Activated CD8-positive, alpha-beta memory T cell treated with anti-CD3 and anti-CD28 coated beads, Interleukin-2, amount 50 U/mL, for 24 hours (primary cell): ENCODE data around the gene FAM81A.

Source experiments
- DNase-seq: peaks from one replicate; pipeline ENCODE4 v3.0.0-alpha.2; 2020; ENCODE audit errors: extremely low read depth

FAM81A gene

DNA sequence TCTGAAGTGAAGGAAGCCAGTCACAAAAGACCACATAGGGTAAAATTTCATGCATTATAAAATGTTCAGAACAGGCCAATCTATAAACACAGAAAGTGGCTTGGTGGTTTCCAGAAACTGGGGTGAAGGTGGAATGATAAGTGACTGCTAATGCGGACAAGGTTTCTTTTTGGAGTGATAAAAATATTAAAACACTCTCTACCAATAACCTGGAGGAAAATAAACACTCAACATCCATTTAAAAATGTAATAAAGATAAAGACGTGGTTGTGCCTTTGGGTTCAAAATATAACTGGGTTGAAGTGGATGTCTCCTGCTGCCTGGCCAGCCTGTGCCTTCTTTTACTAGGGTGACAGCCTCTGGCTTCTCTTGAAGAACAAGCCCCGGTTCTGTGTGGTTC lies 102.7 kb downstream of the FAM81A start:
- DNase-seq = no peak

DNA sequence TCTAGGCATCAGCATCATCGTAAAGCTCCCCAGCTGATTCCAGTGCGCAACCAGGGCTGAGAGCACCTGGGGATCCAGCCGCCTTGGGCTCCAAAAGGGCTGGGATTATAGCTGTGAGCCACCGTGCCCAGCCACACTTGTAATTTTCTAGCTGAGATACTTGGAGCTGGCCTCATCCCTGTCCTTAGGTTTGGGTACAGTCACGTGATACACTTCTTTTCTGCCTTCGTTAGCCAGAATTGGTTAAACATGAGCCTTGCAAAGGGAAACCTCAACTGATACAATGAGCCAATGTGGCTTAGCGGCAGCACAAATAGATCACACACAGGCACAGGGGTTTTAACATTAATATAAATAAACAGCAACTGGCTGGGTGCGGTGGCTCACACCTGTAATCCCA lies 103.8 kb downstream of the FAM81A start:
- DNase-seq = no peak

- no peak for DNase-seq
These were observed 105.9 kb downstream of the FAM81A start for GRCh38 chr15:59543721-59544547.

DNA sequence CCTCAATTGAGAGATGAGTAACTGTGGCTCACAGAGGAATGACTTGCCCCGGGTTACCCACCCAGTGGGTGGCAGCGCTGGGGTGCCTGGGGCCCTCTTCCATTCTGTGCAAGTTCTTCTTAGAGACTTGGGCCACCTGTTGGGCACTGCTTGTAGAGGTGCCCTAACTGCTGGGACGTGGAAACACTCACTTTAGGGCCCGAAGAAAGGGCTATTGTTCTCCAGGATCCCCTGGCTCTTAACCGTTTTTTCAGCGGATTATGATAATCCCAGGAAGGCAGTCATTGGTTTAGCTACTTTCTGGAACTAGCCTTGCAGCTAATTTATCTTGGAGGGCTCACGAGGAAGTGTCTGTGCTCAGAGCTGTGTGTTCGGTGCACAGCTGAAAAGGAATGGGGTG lies 107.6 kb downstream of the FAM81A start:
- no peak for DNase-seq

- no peak for DNase-seq
These were observed 110.7 kb downstream of the FAM81A start for GRCh38 chr15:59548501-59549226.

GRCh38 chr15:59549301-59550185 lies 111.6 kb downstream of the FAM81A start:
- no peak for DNase-seq

DNA sequence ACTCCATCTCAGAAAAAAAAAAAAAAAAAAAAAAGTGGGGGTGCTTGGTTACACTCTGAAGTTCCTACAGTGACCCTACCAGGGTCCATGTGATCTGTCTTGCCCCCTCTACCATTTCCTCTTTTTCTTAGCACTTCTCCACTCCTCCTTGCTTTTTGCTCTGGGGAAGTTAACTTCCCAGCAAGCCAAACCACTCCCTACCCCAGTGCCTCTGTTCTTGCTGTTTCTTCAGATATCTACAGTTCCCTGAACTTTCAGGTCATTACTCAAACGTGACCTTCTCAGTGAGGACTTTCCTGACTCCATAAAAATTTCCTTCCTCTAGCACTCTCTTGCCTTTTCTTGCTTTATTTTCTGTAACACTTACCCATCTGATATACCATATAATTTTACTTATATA lies 112.5 kb downstream of the FAM81A start:
- DNase-seq = no peak

- DNase-seq = no peak
These were observed 113.0 kb downstream of the FAM81A start for GRCh38 chr15:59550956-59551355.

DNA sequence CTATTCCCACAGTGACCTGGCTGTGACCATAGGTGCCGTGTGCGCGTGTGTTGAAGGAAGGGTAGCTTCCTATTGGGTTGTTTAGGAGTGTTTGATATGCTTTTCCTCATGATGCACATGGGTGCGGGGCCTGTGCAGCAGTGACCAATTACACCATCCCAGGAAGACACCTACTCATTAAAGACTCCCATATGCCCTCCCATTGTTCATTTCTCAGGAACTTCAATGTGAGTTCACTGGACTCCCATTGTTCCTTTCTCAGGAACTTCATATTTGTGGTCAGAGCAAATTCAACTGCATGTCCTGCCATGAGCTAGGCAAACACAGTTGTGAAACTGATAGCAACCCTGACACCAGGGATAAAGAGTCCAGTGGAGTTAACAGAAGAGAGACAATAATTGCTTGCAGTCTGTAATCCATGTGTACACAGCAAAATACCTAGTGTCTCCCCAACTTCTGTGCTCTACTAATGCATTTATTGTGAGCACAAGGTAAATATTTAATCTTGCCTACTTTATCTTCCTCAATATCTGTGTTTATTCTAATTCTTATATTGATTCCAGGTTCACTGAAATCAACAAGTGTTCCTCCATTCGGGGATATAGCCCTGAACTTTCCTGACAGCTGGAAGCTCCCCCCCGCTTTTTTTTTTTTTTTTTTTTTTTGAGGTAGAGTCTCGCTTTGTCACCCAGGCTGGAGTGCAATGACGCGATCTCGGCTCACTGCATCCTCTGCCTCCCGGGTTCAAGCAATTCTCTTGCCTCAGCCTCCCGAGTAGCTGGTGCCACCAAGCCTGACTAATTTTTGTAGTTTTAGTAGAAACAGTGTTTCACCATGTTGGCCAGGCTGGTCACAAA lies 116.1 kb downstream of the FAM81A start:
- no peak for DNase-seq

- DNase-seq = no peak
These were observed 117.7 kb downstream of the FAM81A start for GRCh38 chr15:59555696-59556095.

DNA sequence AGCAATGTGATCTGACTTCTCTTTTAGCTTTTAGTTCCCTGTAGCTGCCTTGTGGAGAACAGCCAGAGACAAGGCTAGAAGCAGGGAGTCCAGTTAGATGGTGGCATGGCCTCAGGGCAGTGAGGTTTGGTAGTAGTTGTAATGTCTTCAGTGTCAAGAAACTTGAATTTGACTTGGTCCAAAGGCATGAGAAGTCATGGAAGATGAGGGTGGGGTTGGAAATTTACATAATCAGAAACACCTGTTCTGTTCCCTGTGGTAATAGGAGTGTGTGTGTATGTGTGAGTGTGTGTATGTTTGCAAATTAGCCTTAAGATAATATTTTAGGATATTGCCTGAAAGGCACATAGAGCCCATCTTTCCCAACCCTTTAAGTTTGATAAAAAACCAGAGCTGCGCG lies 118.4 kb downstream of the FAM81A start:
- no peak for DNase-seq

- DNase-seq = no peak
These were observed 119.6 kb downstream of the FAM81A start for GRCh38 chr15:59557581-59557980.

DNA sequence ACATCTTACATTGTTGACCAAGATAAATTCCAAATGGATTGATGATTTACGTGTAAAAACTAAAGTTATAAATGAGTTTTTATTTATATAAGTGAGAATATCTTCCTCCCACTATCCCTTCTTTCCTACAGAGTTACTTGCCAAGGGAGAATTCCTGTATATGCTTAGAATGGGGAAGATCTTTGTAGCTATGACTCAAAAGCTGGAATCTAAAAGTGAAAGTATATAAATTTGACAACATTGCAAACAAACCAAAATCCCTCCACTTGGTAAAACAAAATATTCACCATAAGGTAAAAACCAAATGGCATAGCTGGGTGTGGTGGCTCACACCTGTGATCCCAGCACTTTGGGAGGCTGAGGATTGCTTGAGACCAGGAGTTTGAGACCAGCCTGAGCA lies 120.9 kb downstream of the FAM81A start:
- DNase-seq = no peak

GRCh38 chr15:59561547-59561946 lies 123.6 kb downstream of the FAM81A start:
- no peak for DNase-seq

DNA sequence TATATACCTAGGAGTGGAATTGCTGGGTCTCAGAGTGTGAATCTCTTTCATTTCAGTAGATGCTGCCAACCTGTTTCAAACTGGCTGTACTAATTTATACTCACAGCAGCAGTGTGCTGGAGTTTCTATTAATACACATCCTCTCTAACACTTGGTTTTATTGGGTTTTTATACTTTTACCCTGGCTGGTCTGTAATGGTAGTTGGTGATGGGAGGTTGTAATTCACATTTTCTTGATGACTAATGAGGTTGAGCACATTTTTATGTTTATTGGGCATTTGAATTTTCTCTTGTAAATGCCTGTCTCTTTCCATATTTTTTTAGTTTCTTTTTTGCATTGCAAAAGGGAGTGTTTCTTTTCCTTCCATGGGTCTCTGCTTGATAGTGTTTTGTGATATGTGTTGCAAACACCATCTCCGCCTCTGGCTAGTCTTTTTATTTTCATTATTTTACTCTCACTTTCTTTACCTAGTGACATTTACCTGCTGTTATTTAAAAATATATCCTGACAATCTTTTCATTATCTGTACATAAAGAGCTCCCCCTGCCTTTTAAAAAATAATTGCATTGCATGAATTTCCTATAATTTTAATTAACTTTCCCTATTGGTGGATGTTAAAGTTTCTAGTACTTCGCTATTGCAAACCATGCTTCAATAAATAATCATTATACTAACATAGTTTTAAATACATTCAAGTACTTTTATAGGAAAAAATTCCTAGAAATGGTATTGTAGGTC lies 124.6 kb downstream of the FAM81A start:
- DNase-seq = no peak

DNA sequence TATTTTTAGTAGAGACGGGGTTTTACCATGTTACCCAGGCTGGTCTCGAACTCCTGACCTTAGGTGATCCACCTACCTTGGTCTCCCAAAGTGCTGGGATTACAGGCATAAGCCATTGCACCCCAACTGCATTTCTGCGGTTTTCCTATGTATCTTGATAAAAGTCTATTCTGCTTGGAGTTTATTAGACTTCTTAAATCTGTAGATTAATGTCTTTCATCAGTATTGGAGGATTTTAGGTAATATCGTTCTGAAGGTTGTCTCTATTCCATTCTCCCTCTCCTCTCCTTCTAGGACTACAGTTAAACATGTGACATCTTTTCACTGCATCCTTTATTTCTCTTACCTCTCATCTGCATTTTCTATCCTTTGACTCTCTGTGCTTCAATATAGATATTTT lies 127.3 kb downstream of the FAM81A start:
- DNase-seq = no peak

DNA sequence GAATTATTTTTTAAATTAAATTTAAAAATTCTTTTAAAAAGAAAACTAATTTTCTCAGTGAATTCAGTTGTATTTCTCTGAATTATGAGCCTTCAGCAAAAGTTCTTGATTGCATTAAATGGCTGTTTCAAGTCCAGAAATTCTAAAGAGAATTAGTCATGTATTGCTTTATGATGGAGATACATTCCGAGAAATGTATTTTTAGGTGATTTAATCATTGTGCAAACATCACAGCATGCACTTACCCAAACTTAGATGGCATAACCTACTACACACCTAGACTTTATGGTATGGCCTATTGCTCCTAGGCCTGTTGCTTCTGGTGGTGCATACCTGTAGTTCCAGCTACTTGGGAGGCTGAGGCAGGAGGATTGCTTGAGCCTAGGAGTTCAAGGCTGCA lies 129.3 kb downstream of the FAM81A start:
- no peak for DNase-seq

GRCh38 chr15:59569477-59569876 lies 131.5 kb downstream of the FAM81A start:
- DNase-seq = no peak

DNA sequence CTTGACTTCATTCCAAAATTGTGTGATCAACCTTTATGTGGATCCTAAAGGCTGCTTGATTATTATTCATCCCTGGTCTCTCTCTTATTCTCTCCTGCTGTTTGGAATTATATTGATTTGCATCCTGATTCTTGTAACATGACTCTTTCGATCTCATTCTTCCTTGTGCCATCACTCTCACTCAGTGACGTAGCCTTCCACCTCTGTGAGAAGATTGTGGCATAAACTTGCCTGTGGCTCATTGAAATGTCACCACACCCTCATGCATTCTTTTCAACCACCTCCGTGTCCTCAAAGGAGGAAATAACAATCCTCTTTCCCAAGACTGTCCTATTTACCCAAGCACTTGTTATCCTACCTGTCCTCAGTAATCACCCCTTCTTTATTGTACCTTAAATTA lies 132.3 kb downstream of the FAM81A start:
- DNase-seq = no peak

GRCh38 chr15:59571606-59572005 lies 133.6 kb downstream of the FAM81A start:
- no peak for DNase-seq
